DMS153 (cell line): ENCODE results near the gene MBP.

Source experiments
- DNase-seq: peaks from one replicate; lab custom pipeline; 2025; lab: John Stamatoyannopoulos, UW

MBP gene

GRCh38 chr18:77047803-77048419 is 84.7 kb downstream of the MBP start:
- no peak for DNase-seq

GRCh38 chr18:77046994-77047393 is 85.6 kb downstream of the MBP start:
- DNase-seq: no peak

- DNase-seq: no peak
Observed at GRCh38 chr18:77046409-77046808, 86.2 kb downstream of the MBP start.

GRCh38 chr18:77045677-77046076 is 86.9 kb downstream of the MBP start:
- DNase-seq: no peak

GRCh38 chr18:77044866-77045664 is 87.5 kb downstream of the MBP start:
- no peak for DNase-seq

- no peak for DNase-seq
Observed at GRCh38 chr18:77043541-77044280, 88.9 kb downstream of the MBP start.

- DNase-seq: no peak
Observed at GRCh38 chr18:77042583-77042982, 90.0 kb downstream of the MBP start.

- no peak for DNase-seq
Observed at GRCh38 chr18:77039196-77040130, 93.1 kb downstream of the MBP start.

- DNase-seq: no peak
Observed at GRCh38 chr18:77038182-77038858, 94.3 kb downstream of the MBP start.

GRCh38 chr18:77037567-77037966 is 95.0 kb downstream of the MBP start:
- no peak for DNase-seq

- DNase-seq: no peak
Observed at GRCh38 chr18:77035380-77036187, 97.0 kb downstream of the MBP start.

- no peak for DNase-seq
Observed at GRCh38 chr18:77033575-77033974, 99.0 kb downstream of the MBP start.

- DNase-seq: no peak
Observed at GRCh38 chr18:77032181-77032701, 100.3 kb downstream of the MBP start.

GRCh38 chr18:77031662-77032061 is 100.9 kb downstream of the MBP start:
- DNase-seq: no peak

GRCh38 chr18:77030201-77030600 is 102.4 kb downstream of the MBP start:
- DNase-seq: no peak

- no peak for DNase-seq
Observed at GRCh38 chr18:77025831-77026363, 106.7 kb downstream of the MBP start.

- DNase-seq: no peak
Observed at GRCh38 chr18:77025123-77025522, 107.5 kb downstream of the MBP start.

- DNase-seq: no peak
Observed at GRCh38 chr18:77024476-77024875, 108.1 kb downstream of the MBP start.

- DNase-seq: no peak
Observed at GRCh38 chr18:77023102-77023782, 109.3 kb downstream of the MBP start.
